IMR-90 (cell line): ENCODE results near the gene RAB6A. TPM values are rescaled to one million over a fixed set of nuclear protein-coding genes. Genes with fewer than 3 reads are reported as not detected.
A peak's percentile ranks its signal among the peaks of the same experiment; 100 is the strongest.

Experiments used
- ATAC-seq: fragments of 200-7000 bp; cut with Tn5 transposase; 2 replicates; pipeline ENCODE4 v1.9.1; 2020; ENCODE audit warnings: low read depth, mild to moderate bottlenecking, moderate library complexity
- BruUV-seq: library from RNA; stranded (reverse); fragments of 400-500 nt; replicated peaks from 2 replicates; lab custom pipeline; 2021; lab: Mats Ljungman, UMichigan
- CTCF ChIA-PET: fragments of 300-600 bp; formaldehyde crosslinking; extraction: SDS; loops from one replicate; lab custom pipeline; 2021; ENCODE audit warnings: antibody characterized with exemption; lab: Yijun Ruan, JAX
- POLR2A ChIA-PET: fragments of 300-600 bp; sonication (Branson Sonifier 250); formaldehyde crosslinking; loops from one replicate; lab custom pipeline; 2022; ENCODE audit warnings: antibody characterized with exemption; ENCODE audit not compliant: unreplicated experiment; lab: Charles Lee
- DNase-seq: peaks from one replicate; pipeline ENCODE4 v3.0.0; 2013
- H2AFZ ChIP-seq: replicated peaks from 2 replicates; pipeline ENCODE3; 2013; ENCODE audit warnings: low read length, mild to moderate bottlenecking; ENCODE audit not compliant: poor library complexity
- H2AK5ac ChIP-seq: 2 replicates; pipeline ENCODE4 v1.6.1; 2013; ENCODE audit warnings: low read depth, low read length, inconsistent platforms
- H2AK9ac ChIP-seq: replicated peaks from 2 replicates; pipeline ENCODE3; 2013; ENCODE audit warnings: mild to moderate bottlenecking, low read depth, low read length, moderate library complexity; ENCODE audit not compliant: poor library complexity
- H2BK120ac ChIP-seq: 2 replicates; pipeline ENCODE4 v1.6.1; 2013; ENCODE audit warnings: low read depth, low read length, inconsistent platforms
- H2BK15ac ChIP-seq: 3 replicates; pipeline ENCODE4 v1.6.1; 2013; ENCODE audit warnings: low read depth, low read length, inconsistent platforms
- H2BK20ac ChIP-seq: 2 replicates; pipeline ENCODE4 v1.6.1; 2013; ENCODE audit warnings: low read depth, mild to moderate bottlenecking, inconsistent platforms, low read length, moderate library complexity
- H2BK5ac ChIP-seq: 2 replicates; pipeline ENCODE4 v1.6.1; 2013; ENCODE audit warnings: mild to moderate bottlenecking, low read depth, low read length, inconsistent platforms; ENCODE audit not compliant: poor library complexity, severe bottlenecking
- H3K14ac ChIP-seq: replicated peaks from 2 replicates; pipeline ENCODE4 v1.6.1; 2013; ENCODE audit warnings: low read depth, low read length, inconsistent platforms
- H3K18ac ChIP-seq: 2 replicates; pipeline ENCODE4 v1.6.1; 2013; ENCODE audit warnings: low read depth, low read length, control low read depth
- H3K23ac ChIP-seq: 2 replicates; pipeline ENCODE4 v1.6.1; 2013; ENCODE audit warnings: low read depth, low read length, inconsistent platforms
- H3K27ac ChIP-seq: 2 replicates; pipeline ENCODE4 v1.5.1; 2013; ENCODE audit warnings: mild to moderate bottlenecking, control low read depth, low read length; ENCODE audit not compliant: insufficient read depth
- H3K27me3 ChIP-seq: 2 replicates; pipeline ENCODE4 v1.6.1; 2013; ENCODE audit warnings: low read length; ENCODE audit not compliant: control insufficient read depth, insufficient read depth
- H3K36me3 ChIP-seq: 2 replicates; pipeline ENCODE4 v1.6.1; 2013; ENCODE audit warnings: low read length, mixed read lengths; ENCODE audit not compliant: control insufficient read depth, insufficient read depth
- H3K4ac ChIP-seq: 2 replicates; pipeline ENCODE4 v1.6.1; 2013; ENCODE audit warnings: low read depth, low read length, inconsistent platforms
- H3K4me1 ChIP-seq: 2 replicates; pipeline ENCODE4 v1.6.1; 2013; ENCODE audit warnings: low read length, mixed read lengths; ENCODE audit not compliant: control insufficient read depth, insufficient read depth
- H3K4me2 ChIP-seq: 2 replicates; pipeline ENCODE4 v1.6.1; 2013; ENCODE audit warnings: low read depth, mild to moderate bottlenecking, control low read depth, low read length, moderate library complexity
- H3K4me3 ChIP-seq: 2 replicates; pipeline ENCODE4 v1.5.1; 2013; ENCODE audit warnings: low read depth, mild to moderate bottlenecking, control low read depth, low read length, moderate library complexity; ENCODE audit not compliant: insufficient read depth
- H3K56ac ChIP-seq: 2 replicates; pipeline ENCODE4 v1.6.1; 2013; ENCODE audit warnings: low read length, inconsistent platforms; ENCODE audit not compliant: insufficient read depth; ENCODE audit errors: extremely low read depth
- H3K79me1 ChIP-seq, 2 experiments: 2 replicates each; pipeline ENCODE4 v1.6.1; 2013; ENCODE audit warnings: low read length in 2 of 2, inconsistent platforms in 1 of 2, low read depth in 1 of 2
- H3K9ac ChIP-seq: 2 replicates; pipeline ENCODE4 v1.6.1; 2013; ENCODE audit warnings: low read depth, low read length, control low read depth
- H3K9me1 ChIP-seq: 2 replicates; pipeline ENCODE4 v1.6.1; 2013; ENCODE audit warnings: low read length, inconsistent platforms; ENCODE audit not compliant: insufficient read depth
- H3K9me3 ChIP-seq: 2 replicates; pipeline ENCODE4 v1.6.1; 2013; ENCODE audit warnings: low read length; ENCODE audit not compliant: control insufficient read depth, insufficient read depth
- H4K20me1 ChIP-seq: 2 replicates; pipeline ENCODE4 v1.6.1; 2013; ENCODE audit warnings: low read length, inconsistent platforms; ENCODE audit not compliant: insufficient read depth
- H4K5ac ChIP-seq: 2 replicates; pipeline ENCODE4 v1.6.1; 2013; ENCODE audit warnings: mild to moderate bottlenecking, low read depth, low read length, control low read depth
- H4K8ac ChIP-seq, 2 experiments: 2 replicates each; pipeline ENCODE4 v1.6.1; 2013; ENCODE audit warnings: low read depth in 2 of 2, low read length in 2 of 2, control low read depth in 1 of 2, inconsistent platforms in 1 of 2
- H4K91ac ChIP-seq: 2 replicates; pipeline ENCODE4 v1.6.1; 2013; ENCODE audit warnings: low read depth, low read length, inconsistent platforms; ENCODE audit not compliant: insufficient read depth
- BHLHE40 ChIP-seq: fragments of 150-350 bp; IDR thresholded peaks from 2 replicates; pipeline ENCODE4 v1.6.1; 2016; ENCODE audit warnings: mild to moderate bottlenecking, low read depth, low read length
- MAZ ChIP-seq: IDR thresholded peaks from 2 replicates; pipeline ENCODE4 v1.6.1; 2012; ENCODE audit warnings: low read depth, mild to moderate bottlenecking, low read length, improper control_type of control experiment, moderate library complexity, borderline replicate concordance
- MXI1 ChIP-seq: IDR thresholded peaks from 2 replicates; pipeline ENCODE4 v1.6.1; 2012; ENCODE audit warnings: low read depth, mild to moderate bottlenecking, low read length, moderate library complexity, borderline replicate concordance
- RAD21 ChIP-seq: IDR thresholded peaks from 2 replicates; pipeline ENCODE4 v1.6.1; 2012; ENCODE audit warnings: low read length, improper control_type of control experiment
- RFX5 ChIP-seq: IDR thresholded peaks from 2 replicates; pipeline ENCODE4 v1.8.0; 2012; ENCODE audit warnings: low read depth, mild to moderate bottlenecking, low read length, moderate library complexity
- SMC3 ChIP-seq: fragments of 150-350 bp; IDR thresholded peaks from 2 replicates; pipeline ENCODE4 v1.6.1; 2016; ENCODE audit warnings: low read depth, mild to moderate bottlenecking, antibody characterized with exemption, low read length, moderate library complexity
- USF2 ChIP-seq: fragments of 150-350 bp; IDR thresholded peaks from 2 replicates; pipeline ENCODE4 v1.6.1; 2017; ENCODE audit warnings: mild to moderate bottlenecking, antibody characterized with exemption, low read length, low read depth
- WGBS, 2 experiments: methylation state at CpG; one replicate each; pipeline versions ENCODE4 v1.1.5 to v1.1.7; 2013; ENCODE audit warnings: missing lambda C conversion rate in 2 of 2; ENCODE audit not compliant: insufficient read length in 1 of 2; ENCODE audit errors: extremely low coverage in 2 of 2; 5-methylcytosine and 5-hydroxymethylcytosine counted together
- dilution Hi-C: fragments of 300-500 bp; cut with HindIII; formaldehyde crosslinking; loops from one replicate; pipeline ENCODE4 v1.14.3; 2018; ENCODE audit warnings: low sequenced_read_pairs; ENCODE audit not compliant: unreplicated experiment
- in situ Hi-C: fragments of 300-500 bp; cut with MboI; formaldehyde crosslinking; loops from 3 replicates; pipeline ENCODE4 v1.14.3; 2019; ENCODE audit warnings: low sequenced_read_pairs, inconsistent platforms, mixed read lengths
- intact Hi-C: fragments of 100-400 bp; cut with micrococcal nuclease; formaldehyde crosslinking; loops from 2 replicates; pipeline ENCODE4 v1.10.0; 2022
- polyA plus RNA-seq, 3 experiments: library from polyadenylated mRNA; depleted of rRNA; stranded (reverse); fragments of >200 nt; gene quantifications; 2 replicates each; pipeline ENCODE4 v1.2.3, GENCODE V29; 2012; ENCODE audit warnings: low replicate concordance in 1 of 3
- total RNA-seq: library from RNA; depleted of rRNA; stranded (reverse); fragments of >200 nt; gene quantifications from 2 replicates; pipeline ENCODE4 v1.2.3, GENCODE V29; 2012
- TF ChIP-seq, protein P1 (sequence below): conservative IDR thresholded peaks from 2 replicates; pipeline ENCODE4 v1.5.1; 2012; ENCODE audit warnings: mild to moderate bottlenecking, low read depth, low read length, improper control_type of control experiment

Gene RAB6A
- total and polyA plus RNA-seq, 2 of the 4 experiments (the other 2 are of a cell fraction): 65.5 to 81.0 TPM

GRCh38 chr11:73787643-73788558, 27.0 kb upstream of the RAB6A start, which contains the start of gene MRPL48:
Gene MRPL48, plus strand, starts transcription at chr11:73787874. Its CDS starts 98 bp downstream, at chr11:73787972.
- H3K4ac ChIP-seq: peak within 1 kb of the TSS; percentile 99
- dilution Hi-C loops (no loop called here), intact Hi-C loops (loop anchor here (5.0 kb wide), 1 partner anchor 89 kb away; the partner anchor contains the start of genes COA4 and PAAF1), in situ Hi-C loops (no loop called here)
- H3K27me3 ChIP-seq: no peaks in the 10 kb centered on the region
- peak within 1 kb of the TSS; percentile 76 for H3K4me2 ChIP-seq
- 0% methylated on average over 3 of the region's 44 CpGs; no CpG with 5 or more reads in 1 of the 2 experiments for WGBS, 2 experiments
- H3K27ac ChIP-seq: peak within 1 kb of the TSS; percentile 88
- peak within 1 kb of the TSS; percentile 69 for H3K4me3 ChIP-seq
- H2BK15ac ChIP-seq: peak within 1 kb of the TSS; percentile 57; the same call in 1 of the 3 replicates
- H2BK5ac ChIP-seq: peak within 1 kb of the TSS; percentile 94
- peak within 1 kb of the TSS; percentile 97 for H2AK9ac ChIP-seq
- ATAC-seq (peak; percentile 99), DNase-seq (peak; percentile 90)
- ChIA-PET POLR2A (interaction anchor here (0.5 to 1.5 kb wide), 5 partner anchors 8 to 479 kb away, joined by 3 to 10 read pairs (median 4); no protein-coding TSS in a partner anchor), CTCF (interaction anchor here (0.6 kb wide), 1 partner anchor 69 kb away, joined by 3 read pairs; no protein-coding TSS in a partner anchor)
- H3K18ac ChIP-seq: peak within 1 kb of the TSS; percentile 67
- peak within 1 kb of the TSS; percentile 99 for H4K5ac ChIP-seq
- H2AFZ ChIP-seq: peak within 1 kb of the TSS; percentile 100
- peak within 1 kb of the TSS; percentile 95; the same call in 1 of the 2 replicates for H3K23ac ChIP-seq
- TF ChIP-seq, protein P1, sequence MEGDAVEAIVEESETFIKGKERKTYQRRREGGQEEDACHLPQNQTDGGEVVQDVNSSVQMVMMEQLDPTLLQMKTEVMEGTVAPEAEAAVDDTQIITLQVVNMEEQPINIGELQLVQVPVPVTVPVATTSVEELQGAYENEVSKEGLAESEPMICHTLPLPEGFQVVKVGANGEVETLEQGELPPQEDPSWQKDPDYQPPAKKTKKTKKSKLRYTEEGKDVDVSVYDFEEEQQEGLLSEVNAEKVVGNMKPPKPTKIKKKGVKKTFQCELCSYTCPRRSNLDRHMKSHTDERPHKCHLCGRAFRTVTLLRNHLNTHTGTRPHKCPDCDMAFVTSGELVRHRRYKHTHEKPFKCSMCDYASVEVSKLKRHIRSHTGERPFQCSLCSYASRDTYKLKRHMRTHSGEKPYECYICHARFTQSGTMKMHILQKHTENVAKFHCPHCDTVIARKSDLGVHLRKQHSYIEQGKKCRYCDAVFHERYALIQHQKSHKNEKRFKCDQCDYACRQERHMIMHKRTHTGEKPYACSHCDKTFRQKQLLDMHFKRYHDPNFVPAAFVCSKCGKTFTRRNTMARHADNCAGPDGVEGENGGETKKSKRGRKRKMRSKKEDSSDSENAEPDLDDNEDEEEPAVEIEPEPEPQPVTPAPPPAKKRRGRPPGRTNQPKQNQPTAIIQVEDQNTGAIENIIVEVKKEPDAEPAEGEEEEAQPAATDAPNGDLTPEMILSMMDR: no peak
- TF ChIP-seq SMC3 (no peak), MAZ (peak; percentile 53; the same call in 1 of the 2 replicates), USF2 (peak; percentile 24; the same call in 1 of the 2 replicates), MXI1 (peak; percentile 94), BHLHE40 (peak; percentile 62; the same call in 1 of the 2 replicates), RAD21 (0 out of 2 replicates have a peak, but pooled peaks have one; percentile 16), RFX5 (no peak)
- peaks cover 2% of the 10 kb centered on the region; the same call in 1 of the 2 replicates for H3K4me1 ChIP-seq
- peak within 1 kb of the TSS; percentile 98 for H4K91ac ChIP-seq
- no TSS peak for BruUV-seq
- H4K20me1 ChIP-seq: no peaks in the 10 kb centered on the region
- H2AK5ac ChIP-seq: peak within 1 kb of the TSS; percentile 84; the same call in 1 of the 2 replicates
- no peaks in the 10 kb centered on the region for H3K9me1 ChIP-seq
- peak within 1 kb of the TSS; percentile 73 to 99 for H4K8ac ChIP-seq
- H3K14ac ChIP-seq: peak within 1 kb of the TSS; percentile 100
- H3K56ac ChIP-seq: peak within 1 kb of the TSS; percentile 90
- H3K79me1 ChIP-seq: peaks cover 3 to 29% of the 10 kb centered on the region in 2 experiments; a peak in 2 of 4 replicates
- H3K9me3 ChIP-seq: no peaks in the 10 kb centered on the region
- H2BK120ac ChIP-seq: peak within 1 kb of the TSS; percentile 90
- no peaks in the 10 kb centered on the region for H3K36me3 ChIP-seq
- H2BK20ac ChIP-seq: peak within 1 kb of the TSS; percentile 42; the same call in 1 of the 2 replicates
- peak within 1 kb of the TSS; percentile 81 for H3K9ac ChIP-seq
